Measurements from ENCODE around the gene TTYH1. TPM values are rescaled to one million over a fixed set of nuclear protein-coding genes. Genes with fewer than 3 reads are reported as not detected.
A peak's percentile ranks its signal among the peaks of the same experiment; 100 is the strongest.

Gene TTYH1
- total and polyA plus RNA-seq, 9 of the 15 experiments (the other 6 are each of a cell fraction or from before 2014, with no cell fraction given): 0.08 TPM; not detected in 8

- ATAC-seq (peak; percentile 10; the same call in 1 of the 3 replicates), FAIRE-seq (no peak), DNase-seq (ENCODE audit: extremely low read depth in 1 of 4, low spot score in 3 of 4) (no peak)
- Histone ChIP-seq H4K20me1 (replicated peaks; ENCODE audit: control insufficient read depth, insufficient read depth, low read length) (peaks cover 25% of the 10 kb centered on the region), H3K27me3 (ENCODE audit: control insufficient read depth in 2 of 2, insufficient read depth in 2 of 2, low read length in 2 of 2) (no peaks in the 10 kb centered on the region), H3K4me2 (ENCODE audit: insufficient read depth, low read length) (peak overlapping the region; percentile 88), H3K9ac (ENCODE audit: insufficient read depth in 1 of 2, low read depth in 2 of 2, low read length in 2 of 2) (peak overlapping the region; percentile 93 to 100), H3K9me1 (ENCODE audit: control insufficient read depth, insufficient read depth, low read length) (peaks cover 10% of the 10 kb centered on the region), H3K4me3 (peak overlapping the region; percentile 72), H3K36me3 (ENCODE audit: control insufficient read depth, insufficient read depth, low read length) (peaks cover 65% of the 10 kb centered on the region), H2AFZ (ENCODE audit: low read depth, low read length) (peak overlapping the region; percentile 98), H3K79me2 (ENCODE audit: control insufficient read depth, insufficient read depth, low read length) (peaks cover 80% of the 10 kb centered on the region), H3K27ac (ENCODE audit: extremely low read depth, low read depth, low read length) (peak overlapping the region; percentile 97), H3K9me3 (replicated peaks; ENCODE audit: control insufficient read depth, insufficient read depth, low read depth, low read length) (no peaks in the 10 kb centered on the region), H3K4me1 (replicated peaks in 1 of 2; ENCODE audit: control insufficient read depth in 2 of 2, insufficient read depth in 2 of 2, low read length in 2 of 2) (peaks cover 19 to 40% of the 10 kb centered on the region in 2 experiments; a peak in 4 of 5 replicates)
- intact Hi-C loops (cut with micrococcal nuclease): loop anchor here (1.0 kb wide), 1 partner anchor 14 kb away; the partner anchor contains the start of gene LENG9
- in situ Hi-C loops (cut with MboI): no loop called here
- POLR2A ChIA-PET: interaction anchor here (2.3 to 3.3 kb wide), 2 partner anchors 10 to 14 kb away, joined by 15 to 16 read pairs; partner anchors contain the start of gene LENG9
- BruUV-seq (replicated peaks): no TSS peak
- 0% methylated on average over 21 of the region's 21 CpGs for WGBS (ENCODE audit: insufficient coverage, low coverage, missing lambda C conversion rate)
- CTCF ChIA-PET (ENCODE audit: low intra/inter-chr PET ratio): no interaction called here
- TF ChIP-seq SMARCA5 (IDR thresholded peaks at IDR 0.05): no peak
- no peak for TF ChIP-seq ZZZ3 (IDR thresholded peaks at IDR 0.05)
- TF ChIP-seq SRSF9 (IDR thresholded peaks at IDR 0.05; ENCODE audit: borderline replicate concordance, low read depth, low read length): no peak
- TF ChIP-seq ZNF354B (CRISPR knock-in tag; IDR thresholded peaks at IDR 0.05): no peak
- no peak for TF ChIP-seq BCL6 (CRISPR knock-in tag; IDR thresholded peaks at IDR 0.05)
- TF ChIP-seq ZFX (CRISPR knock-in tag; IDR thresholded peaks at IDR 0.05): no peak
- no peak for TF ChIP-seq POLR2H (tag; IDR thresholded peaks at IDR 0.05; ENCODE audit: low read depth)
- TF ChIP-seq ARID3A (IDR thresholded peaks at IDR 0.05; ENCODE audit: borderline replicate concordance, low read depth, low read length): no peak
- 0 out of 2 replicates have a peak, but pooled peaks have one; percentile 34 for TF ChIP-seq ZBTB1 (CRISPR knock-in tag; IDR thresholded peaks at IDR 0.05; ENCODE audit: borderline replicate concordance, low read depth)
- TF ChIP-seq ZNF3 (CRISPR knock-in tag; IDR thresholded peaks at IDR 0.05): no peak
- TF ChIP-seq NR4A1 (CRISPR knock-in tag; IDR thresholded peaks at IDR 0.05): 0 out of 2 replicates have a peak, but pooled peaks have one; percentile 10
- TF ChIP-seq NR4A1 (tag; IDR thresholded peaks at IDR 0.05): no peak
- no peak for TF ChIP-seq CBX1 (IDR thresholded peaks at IDR 0.05; ENCODE audit: low read depth)
- peak in 1 of 2 experiments; percentile 20; a peak in 1 of 4 replicates for TF ChIP-seq MLLT1 (IDR thresholded peaks at IDR 0.05)
- no peak for TF ChIP-seq ZNF449 (CRISPR knock-in tag; IDR thresholded peaks at IDR 0.05)
- 0 out of 2 replicates have a peak, but pooled peaks have one; percentile 36 for TF ChIP-seq PREB (CRISPR knock-in tag; IDR thresholded peaks at IDR 0.05)
- no peak for TF ChIP-seq KLF13 (tag; IDR thresholded peaks at IDR 0.05; ENCODE audit: borderline replicate concordance, low read depth)
- TF ChIP-seq ZNF212 (CRISPR knock-in tag; IDR thresholded peaks at IDR 0.05): no peak
- no peak for TF ChIP-seq TRIM28 (IDR thresholded peaks at IDR 0.05)
These were observed 34.4 kb downstream of the TTYH1 start for GRCh38 chr19:54449701-54450069.

Data from K562 (cell line).